Measurements from ENCODE around the gene AOPEP.

AOPEP gene

DNA sequence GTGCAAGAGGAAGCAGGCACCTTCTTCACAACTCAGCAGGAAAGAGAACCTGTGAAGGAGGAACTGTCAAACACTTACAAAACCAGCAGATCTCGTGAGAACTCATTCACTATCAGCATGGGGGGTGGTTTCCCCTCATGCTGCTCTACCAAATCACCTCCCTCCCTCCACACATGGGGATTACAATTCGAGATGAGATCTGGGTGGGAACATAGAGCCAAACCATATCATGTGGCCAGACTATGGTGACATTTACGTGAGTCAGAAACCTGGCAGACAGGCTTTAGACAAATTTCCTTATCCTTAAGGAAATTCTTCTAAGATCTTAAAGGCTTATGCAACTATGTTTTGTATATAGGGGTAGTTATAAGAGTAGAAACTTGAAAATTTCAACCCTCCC lies 8.7 kb upstream of the AOPEP start:
- no peak for DNase-seq

DNA sequence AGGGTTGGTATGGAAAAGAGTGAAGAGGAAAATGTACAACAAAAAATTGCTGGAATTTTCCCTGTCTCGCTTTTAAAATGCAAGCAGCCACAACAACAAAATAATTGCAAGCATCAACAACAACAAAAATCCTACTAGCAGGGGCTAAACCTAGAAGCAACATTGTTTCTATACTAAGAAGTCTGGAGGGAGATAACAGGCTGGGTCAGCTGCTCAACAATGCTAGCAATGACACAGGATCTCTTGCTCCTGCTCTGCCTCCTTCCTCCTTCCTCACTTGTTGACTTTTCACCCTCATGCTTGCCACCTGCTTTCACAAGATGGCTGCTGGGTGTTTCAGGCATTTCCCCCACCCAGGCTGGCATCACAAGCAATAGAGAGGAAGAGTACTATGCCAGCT lies 7.6 kb upstream of the AOPEP start:
- no peak for DNase-seq

DNA sequence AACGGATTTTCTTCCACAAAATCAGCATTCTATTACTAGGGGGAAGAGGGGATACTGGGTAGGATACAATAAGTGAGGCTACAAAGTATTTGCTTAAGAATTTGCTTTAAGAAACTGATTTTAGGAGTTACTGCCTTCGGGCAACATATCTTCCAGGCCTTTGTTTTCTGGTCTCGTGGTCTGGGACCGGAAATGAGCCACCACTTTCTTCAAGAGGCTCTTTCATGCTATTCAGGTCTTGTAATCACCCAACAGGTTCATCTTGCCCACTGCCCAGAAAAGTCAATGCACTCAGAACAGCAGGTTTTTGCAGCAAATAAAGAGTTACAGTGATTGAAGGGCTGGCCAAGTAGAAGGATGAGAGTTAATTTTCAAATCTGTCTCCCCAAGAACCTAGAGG lies 6.6 kb upstream of the AOPEP start:
- no peak for DNase-seq

DNA sequence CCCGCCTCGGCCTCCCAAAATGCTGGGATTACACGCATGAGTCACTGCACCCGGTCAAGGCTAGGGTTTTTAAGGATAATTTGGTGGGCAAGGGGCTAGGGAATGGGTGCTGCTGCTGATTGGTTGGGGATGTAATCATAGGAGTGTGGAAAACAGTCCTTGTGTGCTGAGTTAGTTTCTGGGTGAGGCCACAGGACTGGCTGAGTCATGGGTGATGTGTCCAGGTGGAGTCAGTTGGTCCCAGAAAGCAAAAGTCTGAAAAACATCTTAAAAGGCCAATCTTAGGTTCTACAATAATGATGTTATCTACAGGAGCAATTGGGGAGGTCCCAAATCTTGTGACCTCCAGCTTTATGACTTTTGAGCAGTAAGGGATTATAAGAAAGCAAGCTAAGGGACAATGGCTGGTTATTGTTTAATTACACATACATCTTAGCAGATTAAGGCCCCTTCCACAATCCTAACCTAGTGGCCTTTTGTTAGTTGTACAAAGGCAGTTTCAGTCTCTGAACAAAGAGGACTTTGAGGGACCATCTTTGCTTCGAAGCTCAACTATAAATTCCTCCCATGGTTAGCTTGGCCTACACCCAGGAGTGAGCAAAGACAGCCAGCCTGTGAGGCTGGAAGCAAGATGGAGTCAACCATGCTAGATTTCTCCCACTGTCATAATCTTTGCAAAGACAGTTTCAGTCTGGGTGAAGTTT lies 5.5 kb upstream of the AOPEP start:
- DNase-seq: no peak

DNA sequence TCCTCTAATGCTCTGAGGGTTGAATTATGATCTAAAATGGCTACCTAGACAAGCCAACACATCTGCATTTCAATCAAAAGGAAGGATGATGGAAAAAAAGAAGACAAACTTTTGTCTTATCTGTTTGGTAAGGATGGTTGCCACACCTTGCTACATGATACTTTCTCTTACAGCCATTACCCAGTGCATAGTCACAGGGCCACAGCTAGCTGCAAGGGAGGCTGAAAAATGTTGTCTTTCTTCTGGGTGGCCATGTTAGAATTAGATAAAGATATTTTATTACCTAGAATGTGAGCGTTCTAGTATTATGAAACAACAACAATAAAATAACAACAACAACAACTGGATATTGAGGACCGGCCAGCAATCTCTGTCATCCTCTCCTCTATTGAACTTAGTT lies 4.7 kb upstream of the AOPEP start:
- DNase-seq: no peak

DNA sequence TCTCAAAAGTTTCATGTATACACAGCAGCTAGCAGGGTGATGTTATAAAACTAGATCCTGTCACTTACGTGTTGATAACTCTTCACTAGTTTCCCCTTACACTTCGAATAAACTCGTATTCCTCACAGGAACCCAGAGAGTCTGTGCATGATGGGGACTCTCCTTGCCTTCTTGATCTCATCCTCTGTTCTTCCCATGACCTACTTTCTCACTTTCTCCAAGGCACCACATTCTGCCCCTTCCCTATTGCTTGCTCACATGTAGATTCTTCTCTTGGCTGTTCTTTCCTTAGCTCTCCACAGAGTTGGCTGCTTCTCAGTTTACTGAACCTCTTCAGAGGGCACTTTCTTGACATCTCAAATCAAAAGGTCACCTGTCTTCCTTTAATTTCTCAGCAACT lies 1.2 kb upstream of the AOPEP start:
- no peak for DNase-seq

DNA sequence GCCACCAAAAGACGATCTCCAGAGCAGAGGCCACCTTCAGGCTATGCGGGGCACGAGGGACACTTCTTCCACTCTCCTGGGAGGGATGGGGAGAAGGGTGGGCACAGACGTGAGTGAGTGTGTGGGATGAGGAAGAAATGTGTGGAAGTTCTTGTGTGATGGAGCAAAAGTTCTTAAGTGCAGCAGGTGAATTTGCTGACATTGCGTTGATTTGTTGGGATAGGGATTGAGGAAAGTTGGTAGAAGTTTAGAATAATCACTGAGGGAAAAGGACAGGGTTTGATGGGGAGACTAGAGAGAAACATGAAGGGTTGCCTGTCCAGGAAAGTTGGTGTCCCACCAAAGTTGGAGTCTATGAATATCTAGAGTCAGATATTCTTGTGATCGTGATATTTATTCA lies 2.2 kb downstream of the AOPEP start:
- DNase-seq: no peak

DNA sequence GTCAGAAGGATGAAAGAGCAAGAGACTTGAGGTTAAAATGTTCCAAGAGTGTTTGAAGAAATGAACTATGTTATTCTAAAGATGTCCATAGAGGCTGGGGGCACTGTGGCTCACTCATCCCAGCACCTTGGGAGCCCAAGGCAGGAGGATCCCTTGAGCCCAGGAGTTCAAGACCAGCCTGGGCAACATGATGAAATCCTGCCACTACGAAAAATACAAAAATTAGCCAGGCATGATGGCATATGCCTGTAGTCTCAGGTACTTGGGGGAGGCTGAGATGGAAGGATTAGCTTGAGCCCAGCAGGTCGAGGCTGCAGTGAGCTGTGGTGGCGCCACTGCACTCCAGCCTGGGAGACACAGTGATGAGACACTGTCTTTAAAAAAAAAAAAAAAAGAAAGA lies 2.7 kb downstream of the AOPEP start:
- no peak for DNase-seq

DNA sequence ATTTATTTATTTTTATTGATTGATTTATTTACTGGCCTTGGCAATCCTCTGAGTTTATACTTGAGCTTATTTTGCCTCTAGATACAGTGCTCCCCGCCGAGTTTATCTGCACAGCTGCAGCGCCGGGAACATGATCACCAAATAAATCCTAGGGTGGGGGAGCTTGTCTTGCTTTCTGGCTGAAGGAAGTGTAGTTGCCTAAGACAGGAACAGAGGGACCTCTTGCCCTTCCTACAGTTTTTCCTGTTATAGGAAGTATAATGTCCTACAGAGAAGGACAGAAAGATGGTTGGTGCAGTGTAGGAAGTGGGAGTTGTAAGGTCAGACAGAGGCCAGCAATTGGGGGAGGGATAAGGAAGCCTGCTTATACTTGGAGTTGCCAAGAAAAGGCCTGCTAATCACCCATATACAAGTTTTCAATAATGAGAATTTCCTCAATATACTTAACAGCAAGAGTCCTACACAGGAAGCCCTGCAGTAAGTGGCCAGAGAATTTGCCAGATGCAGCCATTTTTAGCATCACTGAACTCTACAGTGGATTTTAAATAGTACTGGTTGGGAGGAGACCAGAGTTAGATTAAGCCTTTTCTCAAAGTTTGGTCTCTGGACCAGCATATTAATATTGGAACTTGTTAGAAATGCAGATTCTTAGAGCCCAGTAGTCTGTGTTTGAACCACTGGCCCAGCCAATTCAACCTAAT lies 7.7 kb downstream of the AOPEP start:
- DNase-seq: no peak

DNA sequence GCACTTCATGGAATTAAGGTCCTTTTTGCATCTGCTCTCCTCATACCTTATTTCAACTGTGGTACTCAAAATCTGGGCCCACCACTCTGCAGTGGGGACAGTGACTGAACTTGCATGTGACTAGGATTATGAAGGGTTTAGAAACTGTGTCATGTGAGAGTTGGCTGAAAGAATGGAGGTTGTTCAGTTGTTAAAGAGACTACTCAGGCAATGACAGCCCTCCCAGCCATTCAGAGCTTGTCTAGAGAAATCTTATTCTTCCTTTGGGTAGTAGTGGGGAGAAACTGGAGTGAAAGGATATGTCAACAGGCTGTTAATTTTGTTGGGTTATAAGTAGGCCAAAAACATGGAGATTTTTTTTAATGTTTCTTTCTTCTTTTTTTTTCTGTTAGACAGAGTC lies 10.3 kb downstream of the AOPEP start:
- no peak for DNase-seq

DNA sequence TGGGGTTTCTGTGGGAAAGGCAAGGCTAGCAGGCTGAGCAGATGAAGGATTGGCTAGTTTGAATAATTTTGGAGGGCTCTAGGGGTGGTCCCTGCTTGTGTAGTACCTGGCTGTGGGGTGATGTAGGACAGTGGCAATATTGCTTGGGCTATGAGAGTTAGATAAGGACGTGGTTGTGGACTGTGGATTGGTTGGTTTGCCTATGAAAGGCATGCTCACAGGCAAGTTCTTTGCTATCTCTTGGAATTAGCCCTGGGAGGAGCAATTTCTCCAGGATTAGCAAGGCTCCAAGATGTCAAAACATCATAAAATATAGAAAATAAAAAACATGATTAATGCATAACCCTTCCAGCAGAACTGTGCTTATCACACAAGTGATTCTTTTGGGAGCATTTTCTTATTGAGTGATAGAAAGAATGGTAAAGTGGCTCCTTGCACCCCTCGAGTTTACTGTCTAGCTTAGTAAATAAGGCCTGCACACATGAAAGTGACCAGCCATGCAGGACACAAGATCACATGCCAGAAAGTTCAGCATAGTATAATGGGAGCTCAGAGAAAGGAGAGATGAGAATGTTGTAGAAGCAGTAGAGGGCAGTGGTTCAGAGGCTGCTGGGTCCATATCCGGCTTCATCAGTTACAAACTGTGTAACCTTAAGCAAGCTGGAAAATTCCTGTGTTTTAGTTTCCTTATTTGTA lies 13.8 kb downstream of the AOPEP start:
- DNase-seq: no peak

DNA sequence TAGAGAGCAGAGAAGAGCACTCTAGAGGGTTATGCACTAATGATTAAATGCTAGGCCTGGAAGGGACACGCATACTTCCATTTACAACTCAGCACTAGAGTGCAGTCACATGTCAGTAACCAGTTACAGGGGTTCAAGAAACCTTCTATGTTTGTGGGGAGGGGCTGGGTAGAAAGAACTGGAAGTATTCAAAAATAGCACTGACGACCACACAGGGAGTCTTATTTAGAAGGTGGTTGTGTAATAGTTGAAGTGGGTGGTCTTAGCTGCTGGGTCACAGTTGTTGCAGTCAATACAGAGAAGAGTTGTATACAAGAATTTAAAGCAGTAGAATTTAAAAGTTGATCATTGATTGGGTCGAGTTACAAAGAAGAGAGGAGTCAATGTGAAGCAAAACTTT lies 15.4 kb downstream of the AOPEP start:
- no peak for DNase-seq

DNA sequence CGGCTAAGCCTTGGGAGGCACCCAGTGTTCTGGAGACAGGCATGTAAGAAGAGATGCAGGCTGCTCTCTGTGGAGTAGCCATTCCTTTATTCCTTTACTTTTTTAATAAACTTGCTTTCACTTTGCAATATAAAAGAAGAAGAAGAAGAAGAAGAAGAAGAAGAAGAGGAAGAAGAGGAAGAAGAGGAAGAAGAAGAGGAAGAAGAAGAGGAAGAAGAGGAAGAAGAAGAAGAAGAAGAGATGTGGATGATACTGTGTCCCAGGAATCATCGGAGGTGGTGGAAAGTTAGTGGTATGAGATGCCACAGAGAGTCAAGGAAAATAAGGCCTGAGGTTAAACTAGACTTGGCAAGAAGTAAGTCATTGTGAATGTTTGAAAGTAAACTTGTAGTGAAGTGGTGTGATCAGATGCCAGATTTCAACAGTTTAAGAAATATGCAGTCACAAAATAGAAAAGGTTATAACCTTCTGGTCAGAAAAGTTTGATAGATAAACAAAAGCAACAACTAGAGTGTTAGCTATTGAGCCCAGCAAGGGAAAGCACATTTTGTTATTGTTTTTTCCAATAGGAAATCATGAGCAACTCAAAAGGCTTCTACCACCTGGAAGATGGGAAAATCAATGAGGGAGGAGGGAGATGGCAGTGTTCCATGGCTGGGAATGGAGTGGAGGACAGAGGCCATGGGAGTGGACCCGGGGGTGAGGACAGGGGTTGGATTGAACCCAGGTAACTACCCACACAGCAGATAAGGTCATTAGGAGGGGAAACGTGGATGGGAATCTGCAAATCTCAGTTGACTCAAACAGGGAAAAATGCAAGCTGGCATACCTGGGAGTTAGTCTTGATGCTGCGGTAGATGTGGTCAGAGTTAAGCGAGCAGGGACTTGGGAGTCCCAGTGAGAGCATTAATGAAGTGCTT lies 16.8 kb downstream of the AOPEP start:
- DNase-seq: no peak

DNA sequence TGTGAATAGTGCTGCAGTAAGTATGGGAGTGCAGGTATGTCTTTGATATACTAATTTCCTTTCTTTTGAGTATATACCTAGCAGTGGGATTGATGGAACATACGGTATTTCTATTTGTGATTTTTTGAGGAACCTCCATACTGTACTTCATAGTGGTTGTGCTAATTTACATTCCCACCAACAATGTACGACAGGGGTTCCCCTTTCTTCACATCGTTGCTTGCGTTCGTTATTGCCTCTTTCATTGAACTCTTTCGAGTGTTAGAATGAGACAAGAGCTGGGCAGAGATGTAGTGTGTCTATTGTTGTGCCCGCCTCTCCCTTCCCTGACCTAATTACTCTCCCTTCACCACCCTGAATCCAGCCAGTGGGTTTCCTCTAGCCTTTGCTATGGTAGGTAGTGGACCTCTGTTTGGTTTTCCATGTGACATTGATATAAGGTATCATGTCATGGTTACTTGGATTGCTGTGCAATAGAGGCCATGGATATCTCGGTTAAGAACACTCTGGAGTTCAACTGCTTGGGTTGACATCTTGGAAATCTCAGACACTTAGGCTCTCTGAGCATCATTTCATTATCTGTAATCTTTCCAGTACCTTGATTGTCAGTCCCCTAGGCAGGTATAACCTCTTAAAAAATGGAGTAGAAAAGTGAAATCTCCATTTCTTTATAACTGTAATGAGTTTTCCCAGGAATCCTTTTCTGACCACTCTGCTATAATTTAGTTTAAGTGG lies 19.5 kb downstream of the AOPEP start:
- no peak for DNase-seq

DNA sequence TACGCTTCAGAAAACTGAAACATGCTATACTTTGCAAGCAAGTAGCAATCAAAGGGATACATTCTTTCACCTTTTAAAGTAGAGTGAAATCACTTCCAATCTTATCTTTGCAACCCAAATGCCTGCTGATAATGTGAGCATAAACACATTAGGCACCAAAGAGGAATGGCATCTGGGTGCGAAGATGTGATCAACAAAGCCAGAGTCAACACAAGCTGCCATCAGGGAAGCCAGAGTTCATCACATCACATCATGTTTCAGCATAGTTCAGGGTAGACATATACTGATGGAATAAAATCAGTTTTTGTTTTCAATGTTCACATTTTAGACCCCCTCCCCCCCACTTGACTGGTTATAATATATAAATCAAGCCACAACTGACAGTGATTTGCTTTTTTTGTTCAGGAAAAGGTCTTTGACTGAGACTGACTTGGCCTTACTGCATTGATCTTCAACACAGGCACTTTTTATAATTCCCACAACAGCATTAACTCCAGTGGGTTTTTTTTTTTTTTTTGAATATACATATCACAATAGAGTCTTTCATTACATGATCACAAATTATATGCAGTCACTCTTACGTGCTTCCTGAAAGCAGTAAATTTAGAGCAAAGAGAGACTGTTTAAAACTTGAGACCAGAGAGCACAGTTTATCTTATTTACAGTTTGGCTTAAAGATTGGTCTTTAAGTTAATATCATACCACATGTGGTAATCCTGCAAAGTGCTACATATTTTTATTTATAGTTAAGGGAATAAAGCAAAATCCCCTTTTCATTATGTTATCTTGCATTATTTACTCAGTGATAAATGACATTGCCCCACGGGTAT lies 20.3 kb downstream of the AOPEP start:
- no peak for DNase-seq

DNA sequence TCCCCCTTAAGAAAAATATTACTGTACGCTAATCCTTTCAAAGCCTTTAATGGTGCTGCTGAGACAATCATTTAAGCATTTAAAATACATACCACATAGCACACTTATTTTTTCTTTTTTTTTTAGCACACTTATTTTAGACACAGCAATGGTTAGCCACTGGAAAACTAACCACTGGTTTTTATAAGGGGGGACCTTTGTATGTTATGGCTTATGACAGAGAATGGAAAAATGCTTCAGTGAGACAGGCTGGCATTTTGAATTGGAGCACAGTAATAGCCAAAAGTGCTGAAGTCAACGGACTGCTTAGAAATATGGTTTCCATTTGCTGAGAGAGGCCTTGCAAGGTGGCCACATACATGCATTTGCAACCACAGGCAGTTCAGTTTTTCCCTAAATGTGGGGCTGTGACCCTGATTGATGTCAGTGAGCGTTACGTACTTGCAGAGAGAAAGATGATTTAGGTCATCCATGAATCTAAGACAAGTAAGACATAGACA lies 28.5 kb downstream of the AOPEP start:
- DNase-seq: no peak

DNA sequence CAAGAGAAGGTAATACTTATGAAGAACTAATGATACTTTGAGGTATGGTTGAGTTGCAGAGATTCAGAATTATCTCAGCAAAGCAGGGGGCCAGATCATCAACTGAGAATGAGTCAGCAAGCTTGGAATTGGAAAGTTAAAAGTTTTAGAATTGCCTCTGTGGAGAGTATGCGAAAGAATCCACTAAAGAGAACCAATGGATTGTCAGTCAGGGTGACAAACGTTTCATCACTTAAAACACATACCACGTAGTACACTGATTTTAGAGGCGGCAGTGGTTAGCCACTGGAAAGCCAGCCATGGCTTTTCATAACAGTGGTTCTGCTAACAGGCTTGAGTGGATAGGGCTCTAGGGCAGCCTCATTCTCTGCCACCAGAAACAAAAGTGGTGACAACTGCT lies 30.7 kb downstream of the AOPEP start:
- DNase-seq: no peak

DNA sequence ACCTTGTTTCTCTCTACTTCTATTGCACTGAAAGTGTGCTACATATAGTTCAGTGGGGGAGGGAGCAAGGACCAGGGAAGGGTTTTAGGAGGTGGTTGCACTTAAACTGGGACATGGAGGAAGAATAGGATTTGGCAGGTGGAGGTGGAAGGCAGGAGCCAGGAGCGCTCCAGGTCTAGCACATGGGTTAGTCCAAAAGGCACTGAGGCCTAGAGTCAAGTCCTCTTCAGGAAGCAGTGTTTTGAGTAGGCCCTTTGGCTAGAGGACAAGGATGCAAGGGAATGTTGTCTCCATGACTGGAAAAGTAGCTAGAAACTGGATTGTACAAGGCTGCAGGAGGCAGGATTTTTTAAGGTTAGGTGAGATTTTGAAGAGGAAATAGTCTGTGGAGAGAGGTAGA lies 31.5 kb downstream of the AOPEP start:
- DNase-seq: no peak

DNA sequence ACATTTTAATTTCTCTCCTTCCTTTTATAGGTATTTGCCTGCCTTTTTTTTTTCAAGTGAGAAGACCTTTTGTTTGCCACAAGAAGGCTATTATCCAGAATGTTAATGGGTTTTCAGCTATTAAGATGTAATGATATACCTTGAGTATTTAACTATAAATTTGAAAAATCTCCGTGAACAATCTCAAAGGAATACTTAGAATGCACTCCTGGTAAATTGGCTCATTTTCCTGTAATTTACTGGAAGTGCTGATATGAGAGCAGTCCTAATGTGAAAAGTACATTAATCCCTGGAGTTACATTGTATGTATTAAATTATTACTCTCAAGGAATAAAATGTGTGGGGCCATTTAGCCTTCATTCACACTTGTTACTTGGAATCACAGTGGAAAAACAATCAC lies 32.4 kb downstream of the AOPEP start:
- no peak for DNase-seq

DNA sequence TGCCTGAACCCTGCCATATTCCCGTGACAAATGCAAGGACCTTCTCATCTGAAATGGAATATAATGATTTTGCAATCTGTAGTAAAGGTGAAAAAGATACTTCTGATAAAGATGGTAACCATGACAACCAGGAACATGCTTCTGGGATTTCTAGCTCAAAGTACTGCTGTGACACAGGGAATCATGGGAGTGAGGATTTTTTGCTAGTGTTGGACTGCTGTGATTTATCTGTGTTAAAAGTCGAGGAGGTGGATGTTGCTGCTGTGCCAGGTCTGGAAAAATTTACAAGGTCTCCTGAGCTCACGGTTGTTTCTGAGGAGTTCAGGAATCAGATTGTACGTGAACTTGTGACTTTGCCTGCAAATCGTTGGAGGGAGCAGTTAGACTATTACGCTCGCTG lies 33.5 kb downstream of the AOPEP start:
- DNase-seq: no peak

DNA sequence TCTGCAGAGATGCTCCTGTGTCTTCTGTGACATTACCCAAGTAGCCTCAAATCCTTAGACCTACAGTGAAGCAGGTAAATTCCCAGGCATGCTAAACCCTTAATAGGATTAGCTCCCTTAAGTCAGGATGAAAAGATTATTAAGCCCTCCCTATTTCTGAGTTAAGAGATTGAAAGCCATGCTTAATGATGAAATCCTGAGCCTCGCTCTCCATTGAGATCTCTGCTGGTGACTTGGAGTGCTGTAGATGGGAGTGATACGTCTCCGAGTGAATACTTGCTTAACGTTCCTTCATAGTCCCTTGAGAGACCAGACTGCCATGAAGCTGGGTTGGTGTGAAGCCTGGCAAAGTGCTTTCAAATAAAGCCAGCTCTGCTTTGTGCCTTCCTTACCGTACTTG lies 34.2 kb downstream of the AOPEP start:
- no peak for DNase-seq

Measured in stimulated activated CD4-positive, alpha-beta T cell treated with anti-CD3 and anti-CD28 coated beads, Interleukin-1b, Interleukin-23, amount 100 ng/mL, for 48 hours (primary cell).